HCT116 (cell line): ENCODE data around the gene UQCRC1. TPM values are rescaled to one million over a fixed set of nuclear protein-coding genes. Genes with fewer than 3 reads are reported as not detected.
"Not testable (repeated sequence)": the region's sequence is repeated elsewhere in the genome, so short reads cannot be mapped to it uniquely, and the experiment has no call there.

Source experiments
- ATAC-seq: fragments of 200-7000 bp; cut with Tn5 transposase; 2 replicates; pipeline ENCODE4 v1.9.1; 2020; ENCODE audit warnings: mild to moderate bottlenecking, moderate library complexity
- BruUV-seq: library from RNA; stranded (reverse); fragments of 400-500 nt; replicated peaks from 2 replicates; lab custom pipeline; 2021; lab: Mats Ljungman, UMichigan
- CTCF ChIA-PET: fragments of 300-600 bp; sonication (Branson Sonifier 250); formaldehyde crosslinking; loops from one replicate; lab custom pipeline; 2021; ENCODE audit warnings: antibody characterized with exemption; lab: Charles Lee
- POLR2A ChIA-PET: fragments of 300-600, 350-600 bp; sonication (Branson Sonifier 250); formaldehyde crosslinking; loops from one replicate; lab custom pipeline; 2021; ENCODE audit warnings: antibody characterized with exemption; lab: Charles Lee
- RAD21 ChIA-PET, 2 experiments: fragments of 300-600 bp; sonication (Branson Sonifier 250); formaldehyde crosslinking; loops; one replicate each; lab custom pipeline; 2023; ENCODE audit warnings: low total read pairs in 2 of 2; ENCODE audit not compliant: uncharacterized antibody in 2 of 2, unreplicated experiment in 2 of 2, low non-redundant PET in 1 of 2; lab: Charles Lee
- DNase-seq: peaks from one replicate; pipeline ENCODE4 v3.0.0-alpha.2; 2010; ENCODE audit warnings: low read depth, low spot score
- H2AFZ ChIP-seq: fragments of 200-600 bp; shearing (Covaris generic), sonication (generic); 2 replicates; pipeline ENCODE4 v1.6.1; 2017; ENCODE audit warnings: low read depth, mixed run types, mixed read lengths, antibody characterized with exemption, low read length; ENCODE audit not compliant: poor library complexity, severe bottlenecking
- H3K27ac ChIP-seq: 2 replicates; pipeline ENCODE4 v1.5.1; 2012; ENCODE audit warnings: low read depth, low read length
- H3K27me3 ChIP-seq: fragments of 200-600 bp; sonication (generic); 2 replicates; pipeline ENCODE4 v1.6.1; 2016; ENCODE audit warnings: mixed run types, low read length, mixed read lengths; ENCODE audit not compliant: insufficient read depth
- H3K36me3 ChIP-seq, 2 experiments: fragments of 200-500 bp in 1 of 2; fragments of 200-600 bp in 1 of 2; sonication (Bioruptor generic) in 1 of 2; sonication (generic) in 1 of 2; 2 replicates each; pipeline versions ENCODE4 v1.5.1 to v1.6.1; 2014 to 2016; ENCODE audit warnings: low read length in 2 of 2, inconsistent platforms in 1 of 2, mixed read lengths in 1 of 2, mixed run types in 1 of 2; ENCODE audit not compliant: insufficient read depth in 2 of 2, control insufficient read depth in 1 of 2
- H3K4me1 ChIP-seq, 2 experiments: fragments of 200-600 bp in 1 of 2; sonication (generic) in 1 of 2; 2 replicates each; pipeline versions ENCODE4 v1.5.1 to v1.6.1; 2012 to 2017; ENCODE audit warnings: low read length in 2 of 2, inconsistent platforms in 1 of 2, mild to moderate bottlenecking in 1 of 2, mixed read lengths in 1 of 2, mixed run types in 1 of 2, moderate library complexity in 1 of 2; ENCODE audit not compliant: insufficient read depth in 2 of 2, control insufficient read depth in 1 of 2
- H3K4me2 ChIP-seq: fragments of 200-600 bp; sonication (generic); 2 replicates; pipeline ENCODE4 v1.6.1; 2017; ENCODE audit warnings: mixed run types, low read length, mixed read lengths
- H3K4me3 ChIP-seq, 2 experiments: fragments of 200-600 bp in 1 of 2; sonication (generic) in 1 of 2; replicated peaks in 1 of 2; 2 replicates each; pipeline ENCODE4 v1.5.1; 2011 to 2016; ENCODE audit warnings: low read length in 2 of 2, control low read depth in 1 of 2, low read depth in 1 of 2, mild to moderate bottlenecking in 1 of 2, mixed read lengths in 1 of 2, mixed run types in 1 of 2
- H3K79me2 ChIP-seq: fragments of 200-600 bp; sonication (generic); 2 replicates; pipeline ENCODE4 v1.6.1; 2017; ENCODE audit warnings: mild to moderate bottlenecking, mixed run types, low read length, moderate library complexity, mixed read lengths; ENCODE audit not compliant: insufficient read depth
- H3K9ac ChIP-seq: fragments of 200-600 bp; sonication (generic); 2 replicates; pipeline ENCODE4 v1.6.1; 2016; ENCODE audit warnings: low read length, mixed read lengths
- H3K9me2 ChIP-seq: fragments of 200-600 bp; sonication (generic), shearing (Covaris generic); 2 replicates; pipeline ENCODE4 v1.6.1; 2017; ENCODE audit warnings: mixed run types, mild to moderate bottlenecking, moderate library complexity; ENCODE audit not compliant: insufficient read depth
- H3K9me3 ChIP-seq, 2 experiments: fragments of 200-500 bp in 1 of 2; fragments of 200-600 bp in 1 of 2; sonication (Bioruptor generic) in 1 of 2; sonication (generic) in 1 of 2; 2 replicates each; pipeline ENCODE4 v1.6.1; 2014 to 2017; ENCODE audit warnings: low read length in 2 of 2, mixed read lengths in 2 of 2, inconsistent platforms in 1 of 2, low read depth in 1 of 2, mild to moderate bottlenecking in 1 of 2, mixed run types in 1 of 2, moderate library complexity in 1 of 2; ENCODE audit not compliant: control insufficient read depth in 1 of 2, insufficient read depth in 1 of 2
- H4K20me1 ChIP-seq: fragments of 200-600 bp; sonication (generic), shearing (Covaris generic); 2 replicates; pipeline ENCODE4 v1.6.1; 2017; ENCODE audit warnings: mixed run types, mild to moderate bottlenecking, moderate library complexity; ENCODE audit not compliant: insufficient read depth
- CBX3 ChIP-seq: IDR thresholded peaks from 2 replicates; pipeline ENCODE4 v1.6.1; 2012; ENCODE audit warnings: low read depth
- CEBPB ChIP-seq: IDR thresholded peaks from 2 replicates; pipeline ENCODE4 v1.6.1; 2012; ENCODE audit warnings: low read depth
- ELF1 ChIP-seq: IDR thresholded peaks from 2 replicates; pipeline ENCODE4 v1.6.1; 2012; ENCODE audit warnings: low read depth, borderline replicate concordance
- EZH2 ChIP-seq: fragments of 200-600 bp; sonication (generic); IDR thresholded peaks from 2 replicates; pipeline ENCODE4 v1.6.1; 2017; ENCODE audit warnings: antibody characterized with exemption, mixed run types
- FOSL1 ChIP-seq: IDR thresholded peaks from 2 replicates; pipeline ENCODE4 v1.6.1; 2012; ENCODE audit warnings: low read depth
- POLR2A ChIP-seq: IDR thresholded peaks from 2 replicates; pipeline ENCODE4 v1.7.0; 2011; ENCODE audit warnings: borderline replicate concordance; ENCODE audit not compliant: insufficient read depth, insufficient read length; ENCODE audit errors: extremely low read depth
- POLR2AphosphoS5 ChIP-seq: IDR thresholded peaks from 2 replicates; pipeline ENCODE4 v1.6.1; 2011; ENCODE audit warnings: mild to moderate bottlenecking, low read depth, low read length, moderate library complexity
- RAD21 ChIP-seq: IDR thresholded peaks from 2 replicates; pipeline ENCODE4 v1.6.1; 2012; ENCODE audit warnings: low read depth, mild to moderate bottlenecking
- SP1 ChIP-seq: IDR thresholded peaks from 2 replicates; pipeline ENCODE4 v1.6.1; 2012; ENCODE audit warnings: low read depth
- TCF7L2 ChIP-seq: IDR thresholded peaks from 2 replicates; pipeline ENCODE4 v1.7.0; 2011; ENCODE audit warnings: borderline replicate concordance, inconsistent platforms; ENCODE audit not compliant: insufficient read depth, insufficient read length; ENCODE audit errors: extremely low read depth
- ZFX ChIP-seq: fragments of 450-650 bp; IDR thresholded peaks from 2 replicates; pipeline ENCODE4 v1.6.1; 2017
- ZNF274 ChIP-seq: fragments of 200-500 bp; sonication (Bioruptor generic); IDR thresholded peaks from 2 replicates; pipeline ENCODE4 v1.6.1; 2014; ENCODE audit warnings: mild to moderate bottlenecking, low read depth, low read length, inconsistent platforms
- intact Hi-C: fragments of 100-400 bp; cut with micrococcal nuclease; formaldehyde crosslinking; loops from 2 replicates; pipeline ENCODE4 v1.10.0; 2022
- total RNA-seq: library from RNA; stranded (reverse); gene quantifications from one replicate; pipeline ENCODE4 v1.2.1, GENCODE V29; 2021; ENCODE audit not compliant: unreplicated experiment
- TF ChIP-seq, protein P1 (sequence below), 3 experiments: fragments of 200-600 bp in 1 of 3; sonication (generic) in 1 of 3; IDR thresholded peaks in 2 of 3; conservative IDR thresholded peaks in 1 of 3; 2 replicates each; pipeline ENCODE4 v1.5.1; 2012 to 2017; ENCODE audit warnings: low read depth in 2 of 3, low read length in 2 of 3, antibody characterized with exemption in 1 of 3, borderline replicate concordance in 1 of 3, control low read depth in 1 of 3, mild to moderate bottlenecking in 1 of 3, mixed read lengths in 1 of 3, mixed run types in 1 of 3, moderate library complexity in 1 of 3; ENCODE audit not compliant: insufficient read depth in 1 of 3
- TF ChIP-seq, protein P2 (sequence below): IDR thresholded peaks from 2 replicates; pipeline ENCODE4 v1.6.1; 2012; ENCODE audit warnings: low read depth

UQCRC1 gene
- total RNA-seq, 1 experiment from 2014 or later: 318 TPM

DNA sequence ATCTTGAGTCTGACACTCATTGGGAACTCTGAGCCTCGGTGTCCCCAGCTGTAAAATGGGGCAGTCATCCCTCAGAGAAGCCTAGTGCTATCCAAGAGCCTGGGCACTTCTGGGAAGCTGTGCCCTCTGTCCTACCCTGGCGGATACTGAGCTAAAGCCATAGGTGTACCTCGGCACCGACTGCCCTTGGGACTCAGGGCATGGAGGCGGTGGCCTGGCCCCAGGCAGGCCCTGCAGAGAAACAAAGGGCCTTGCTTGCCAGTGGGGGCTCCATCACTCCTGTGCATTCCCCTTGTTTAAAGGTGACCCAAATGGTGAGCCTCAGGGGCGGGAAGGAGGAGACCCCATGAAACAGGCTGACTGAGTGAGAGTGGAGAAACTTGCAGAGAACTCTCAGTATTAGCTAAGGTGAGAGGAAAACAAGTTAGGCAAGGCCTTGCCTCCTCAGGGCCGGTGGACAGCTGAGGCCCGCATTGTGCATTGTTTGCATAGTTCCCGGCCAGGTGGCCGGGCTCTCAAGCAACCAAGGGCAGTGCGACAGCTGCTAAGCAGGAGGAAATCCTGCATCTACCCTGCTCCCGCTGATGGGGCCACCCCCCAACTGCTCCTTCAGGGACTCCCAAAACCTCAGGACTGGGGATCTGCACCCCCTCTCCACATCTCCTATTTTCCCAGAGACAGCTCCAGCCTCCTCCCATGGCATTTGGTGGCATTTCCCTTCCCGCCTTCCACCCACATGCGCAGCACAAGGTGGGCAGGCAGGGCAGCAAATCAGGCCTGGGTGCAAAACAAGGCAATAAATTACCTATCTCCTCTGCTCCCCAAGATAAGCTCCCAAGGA lies 57.1 kb downstream of the UQCRC1 start:
- no TSS peak for BruUV-seq
- intact Hi-C loops: loop anchor here (10.0 kb wide), 1 partner anchor 112 kb away; the partner anchor contains the start of gene CELSR3
- no peak overlapping the region for H3K27ac ChIP-seq
- no peaks in the 10 kb centered on the region for H3K9me3 ChIP-seq
- H2AFZ ChIP-seq: no peak overlapping the region
- no peak overlapping the region for H3K4me3 ChIP-seq
- peaks cover 4 to 33% of the 10 kb centered on the region in 2 experiments; a peak in 3 of 4 replicates for H3K4me1 ChIP-seq
- peaks cover 8 to 12% of the 10 kb centered on the region in 2 experiments; a peak in 3 of 4 replicates for H3K36me3 ChIP-seq
- no peaks in the 10 kb centered on the region for H3K27me3 ChIP-seq
- TF ChIP-seq ZNF274 (no peak), RAD21 (no peak), TCF7L2 (no peak), CEBPB (no peak), FOSL1 (no peak), EZH2 (no peak), POLR2AphosphoS5 (no peak), SP1 (no peak), ZFX (no peak), ELF1 (no peak), CBX3 (no peak), POLR2A (no peak)
- TF ChIP-seq, protein P1, sequence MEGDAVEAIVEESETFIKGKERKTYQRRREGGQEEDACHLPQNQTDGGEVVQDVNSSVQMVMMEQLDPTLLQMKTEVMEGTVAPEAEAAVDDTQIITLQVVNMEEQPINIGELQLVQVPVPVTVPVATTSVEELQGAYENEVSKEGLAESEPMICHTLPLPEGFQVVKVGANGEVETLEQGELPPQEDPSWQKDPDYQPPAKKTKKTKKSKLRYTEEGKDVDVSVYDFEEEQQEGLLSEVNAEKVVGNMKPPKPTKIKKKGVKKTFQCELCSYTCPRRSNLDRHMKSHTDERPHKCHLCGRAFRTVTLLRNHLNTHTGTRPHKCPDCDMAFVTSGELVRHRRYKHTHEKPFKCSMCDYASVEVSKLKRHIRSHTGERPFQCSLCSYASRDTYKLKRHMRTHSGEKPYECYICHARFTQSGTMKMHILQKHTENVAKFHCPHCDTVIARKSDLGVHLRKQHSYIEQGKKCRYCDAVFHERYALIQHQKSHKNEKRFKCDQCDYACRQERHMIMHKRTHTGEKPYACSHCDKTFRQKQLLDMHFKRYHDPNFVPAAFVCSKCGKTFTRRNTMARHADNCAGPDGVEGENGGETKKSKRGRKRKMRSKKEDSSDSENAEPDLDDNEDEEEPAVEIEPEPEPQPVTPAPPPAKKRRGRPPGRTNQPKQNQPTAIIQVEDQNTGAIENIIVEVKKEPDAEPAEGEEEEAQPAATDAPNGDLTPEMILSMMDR (IDR thresholded peaks at IDR 0.05 in 2 of 3, conservative IDR thresholded peaks at IDR 0.05 in 1 of 3; ENCODE audit: borderline replicate concordance in 1 of 3, insufficient read depth in 1 of 3, low read depth in 2 of 3, low read length in 2 of 3): no peak
- TF ChIP-seq, protein P2, sequence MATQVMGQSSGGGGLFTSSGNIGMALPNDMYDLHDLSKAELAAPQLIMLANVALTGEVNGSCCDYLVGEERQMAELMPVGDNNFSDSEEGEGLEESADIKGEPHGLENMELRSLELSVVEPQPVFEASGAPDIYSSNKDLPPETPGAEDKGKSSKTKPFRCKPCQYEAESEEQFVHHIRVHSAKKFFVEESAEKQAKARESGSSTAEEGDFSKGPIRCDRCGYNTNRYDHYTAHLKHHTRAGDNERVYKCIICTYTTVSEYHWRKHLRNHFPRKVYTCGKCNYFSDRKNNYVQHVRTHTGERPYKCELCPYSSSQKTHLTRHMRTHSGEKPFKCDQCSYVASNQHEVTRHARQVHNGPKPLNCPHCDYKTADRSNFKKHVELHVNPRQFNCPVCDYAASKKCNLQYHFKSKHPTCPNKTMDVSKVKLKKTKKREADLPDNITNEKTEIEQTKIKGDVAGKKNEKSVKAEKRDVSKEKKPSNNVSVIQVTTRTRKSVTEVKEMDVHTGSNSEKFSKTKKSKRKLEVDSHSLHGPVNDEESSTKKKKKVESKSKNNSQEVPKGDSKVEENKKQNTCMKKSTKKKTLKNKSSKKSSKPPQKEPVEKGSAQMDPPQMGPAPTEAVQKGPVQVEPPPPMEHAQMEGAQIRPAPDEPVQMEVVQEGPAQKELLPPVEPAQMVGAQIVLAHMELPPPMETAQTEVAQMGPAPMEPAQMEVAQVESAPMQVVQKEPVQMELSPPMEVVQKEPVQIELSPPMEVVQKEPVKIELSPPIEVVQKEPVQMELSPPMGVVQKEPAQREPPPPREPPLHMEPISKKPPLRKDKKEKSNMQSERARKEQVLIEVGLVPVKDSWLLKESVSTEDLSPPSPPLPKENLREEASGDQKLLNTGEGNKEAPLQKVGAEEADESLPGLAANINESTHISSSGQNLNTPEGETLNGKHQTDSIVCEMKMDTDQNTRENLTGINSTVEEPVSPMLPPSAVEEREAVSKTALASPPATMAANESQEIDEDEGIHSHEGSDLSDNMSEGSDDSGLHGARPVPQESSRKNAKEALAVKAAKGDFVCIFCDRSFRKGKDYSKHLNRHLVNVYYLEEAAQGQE: no peak
- peaks cover 22% of the 10 kb centered on the region; the same call in 1 of the 2 replicates for H3K79me2 ChIP-seq
- H4K20me1 ChIP-seq: no peaks in the 10 kb centered on the region
- CTCF ChIA-PET: interaction anchor here (1.4 to 3.4 kb wide), 2 partner anchors 116 kb away, joined by 4 to 16 read pairs; no protein-coding TSS in a partner anchor
- no peak overlapping the region for H3K9ac ChIP-seq
- POLR2A ChIA-PET: interaction anchor here (0.7 kb wide), 1 partner anchor 45 kb away, joined by 3 read pairs; no protein-coding TSS in a partner anchor
- ATAC-seq: no peak
- H3K4me2 ChIP-seq: no peak overlapping the region
- RAD21 ChIA-PET: interaction anchor here in 1 of 2 experiments (0.6 kb wide), 1 partner anchor 151 kb away, joined by 4 read pairs; no protein-coding TSS in a partner anchor
- H3K9me2 ChIP-seq: no peaks in the 10 kb centered on the region
- DNase-seq: no peak

DNA sequence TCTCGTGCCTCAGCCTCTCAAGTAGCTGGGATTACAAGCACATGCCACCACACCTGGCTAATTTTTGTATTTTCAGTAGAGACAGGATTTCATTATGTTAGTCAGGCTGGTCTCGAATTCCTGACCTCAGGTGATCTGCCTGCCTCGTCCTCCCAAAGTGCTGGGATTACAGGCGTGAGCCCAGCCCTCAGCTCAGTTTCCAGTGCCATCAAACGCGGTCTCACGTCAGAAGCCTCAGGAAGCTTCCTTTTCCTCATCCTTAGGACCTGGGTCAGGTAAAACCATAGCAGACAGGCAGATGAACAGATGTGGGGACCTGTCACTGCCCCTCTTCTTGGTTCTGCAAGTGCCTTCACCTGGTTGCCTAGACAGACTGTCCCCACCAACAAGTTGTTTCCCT lies 57.8 kb downstream of the UQCRC1 start:
- POLR2A ChIA-PET: interaction anchor here (0.7 kb wide), 1 partner anchor 44 kb away, joined by 3 read pairs; no protein-coding TSS in a partner anchor

More for the DNA sequence above, 57.8 kb downstream of the UQCRC1 start:
- not testable (repeated sequence) for H4K20me1 ChIP-seq, ATAC-seq, H3K9me3 ChIP-seq, H3K27me3 ChIP-seq, H3K27ac ChIP-seq, H3K9me2 ChIP-seq, H2AFZ ChIP-seq, H3K4me3 ChIP-seq, H3K4me2 ChIP-seq, H3K9ac ChIP-seq, BruUV-seq, DNase-seq
- H3K4me1 ChIP-seq: peaks cover 4 to 30% of the 10 kb centered on the region in 2 experiments; a peak in 3 of 4 replicates
- H3K36me3 ChIP-seq: peaks cover 8 to 13% of the 10 kb centered on the region in 2 experiments; a peak in 3 of 4 replicates
- ChIA-PET CTCF (interaction anchor here (0.7 to 1.4 kb wide), 2 partner anchors 115 to 360 kb away, joined by 4 to 5 read pairs; no protein-coding TSS in a partner anchor), RAD21 (interaction anchor here in 1 of 2 experiments (0.6 kb wide), 1 partner anchor 151 kb away, joined by 4 read pairs; no protein-coding TSS in a partner anchor)
- intact Hi-C loops: loop anchor here (10.0 kb wide), 1 partner anchor 113 kb away; the partner anchor contains the start of gene CELSR3
- H3K79me2 ChIP-seq: peaks cover 22% of the 10 kb centered on the region; the same call in 1 of the 2 replicates
